NCI-H1930 (cell line): ENCODE measurements around the gene COLEC11.
"Not testable (repeated sequence)": the region's sequence is repeated elsewhere in the genome, so short reads cannot be mapped to it uniquely, and the experiment has no call there.

Experiments used
- DNase-seq, 2 experiments: peaks; one replicate each; lab custom pipeline; 2025; lab: John Stamatoyannopoulos, UW

The COLEC11 gene

GRCh38 chr2:3606028-3606369 is 11.1 kb downstream of the COLEC11 start:
- DNase-seq, result no peak

- DNase-seq, result no peak
Measured at GRCh38 chr2:3606370-3607201, 11.7 kb downstream of the COLEC11 start.

GRCh38 chr2:3608373-3609278 is 13.7 kb downstream of the COLEC11 start:
- DNase-seq, result no peak

GRCh38 chr2:3609279-3609673 is 14.4 kb downstream of the COLEC11 start:
- DNase-seq, result not testable (repeated sequence)

- DNase-seq, result no peak
Measured at GRCh38 chr2:3610415-3610814, 15.5 kb downstream of the COLEC11 start.

GRCh38 chr2:3610881-3611505 is 16.1 kb downstream of the COLEC11 start:
- DNase-seq, result no peak

GRCh38 chr2:3611589-3611988 is 16.7 kb downstream of the COLEC11 start:
- no peak for DNase-seq

- DNase-seq, result no peak
Measured at GRCh38 chr2:3612639-3613523, 18.0 kb downstream of the COLEC11 start.

GRCh38 chr2:3613524-3613905 is 18.6 kb downstream of the COLEC11 start:
- DNase-seq, result no peak

GRCh38 chr2:3614743-3615142 is 19.8 kb downstream of the COLEC11 start:
- DNase-seq, result not testable (repeated sequence)

- DNase-seq, result not testable (repeated sequence)
Measured at GRCh38 chr2:3615541-3616200, 20.8 kb downstream of the COLEC11 start.

- not testable (repeated sequence) for DNase-seq
Measured at GRCh38 chr2:3616435-3617197, 21.7 kb downstream of the COLEC11 start.

- no peak for DNase-seq
Measured at GRCh38 chr2:3617198-3617890, 22.4 kb downstream of the COLEC11 start.

- no peak for DNase-seq
Measured at GRCh38 chr2:3618367-3618766, 23.5 kb downstream of the COLEC11 start.

- no peak for DNase-seq
Measured at GRCh38 chr2:3619033-3619432, 24.1 kb downstream of the COLEC11 start.

- DNase-seq, result not testable (repeated sequence)
Measured at GRCh38 chr2:3619661-3620060, 24.7 kb downstream of the COLEC11 start.

GRCh38 chr2:3620834-3621233 is 25.9 kb downstream of the COLEC11 start:
- no peak for DNase-seq

GRCh38 chr2:3622967-3623366 is 28.1 kb downstream of the COLEC11 start:
- DNase-seq, result no peak

- no peak for DNase-seq
Measured at GRCh38 chr2:3624059-3624794, 29.3 kb downstream of the COLEC11 start.
